Dendritic cell treated with granulocyte-macrophage colony-stimulating factor and Interleukin-4, amounts not matched to agents 40 ng/mL and 50 ng/mL, for 4 days (primary cell): ENCODE results near the gene ACSS3.

Experiments used
- H3K27ac Mint-ChIP-seq: one replicate; pipeline ENCODE4 v1.8.0; 2022; ENCODE audit warnings: mild to moderate bottlenecking, mixed read lengths
- H3K27me3 Mint-ChIP-seq: one replicate; pipeline ENCODE4 v1.8.0; 2022; ENCODE audit warnings: mild to moderate bottlenecking, mixed read lengths
- H3K36me3 Mint-ChIP-seq: one replicate; pipeline ENCODE4 v1.8.0; 2022; ENCODE audit warnings: low read depth, mixed read lengths
- H3K4me1 Mint-ChIP-seq: one replicate; pipeline ENCODE4 v1.8.0; 2022; ENCODE audit warnings: low read depth, mixed read lengths
- H3K4me3 Mint-ChIP-seq: one replicate; pipeline ENCODE4 v1.8.0; 2022; ENCODE audit warnings: mild to moderate bottlenecking, moderate library complexity, mixed read lengths
- H3K9me3 Mint-ChIP-seq: one replicate; pipeline ENCODE4 v1.8.0; 2022; ENCODE audit warnings: mixed read lengths
- intact Hi-C: fragments of 100-400 bp; cut with micrococcal nuclease; formaldehyde crosslinking; loops from one replicate; pipeline ENCODE4 v1.15.0; 2022

ACSS3 gene

DNA sequence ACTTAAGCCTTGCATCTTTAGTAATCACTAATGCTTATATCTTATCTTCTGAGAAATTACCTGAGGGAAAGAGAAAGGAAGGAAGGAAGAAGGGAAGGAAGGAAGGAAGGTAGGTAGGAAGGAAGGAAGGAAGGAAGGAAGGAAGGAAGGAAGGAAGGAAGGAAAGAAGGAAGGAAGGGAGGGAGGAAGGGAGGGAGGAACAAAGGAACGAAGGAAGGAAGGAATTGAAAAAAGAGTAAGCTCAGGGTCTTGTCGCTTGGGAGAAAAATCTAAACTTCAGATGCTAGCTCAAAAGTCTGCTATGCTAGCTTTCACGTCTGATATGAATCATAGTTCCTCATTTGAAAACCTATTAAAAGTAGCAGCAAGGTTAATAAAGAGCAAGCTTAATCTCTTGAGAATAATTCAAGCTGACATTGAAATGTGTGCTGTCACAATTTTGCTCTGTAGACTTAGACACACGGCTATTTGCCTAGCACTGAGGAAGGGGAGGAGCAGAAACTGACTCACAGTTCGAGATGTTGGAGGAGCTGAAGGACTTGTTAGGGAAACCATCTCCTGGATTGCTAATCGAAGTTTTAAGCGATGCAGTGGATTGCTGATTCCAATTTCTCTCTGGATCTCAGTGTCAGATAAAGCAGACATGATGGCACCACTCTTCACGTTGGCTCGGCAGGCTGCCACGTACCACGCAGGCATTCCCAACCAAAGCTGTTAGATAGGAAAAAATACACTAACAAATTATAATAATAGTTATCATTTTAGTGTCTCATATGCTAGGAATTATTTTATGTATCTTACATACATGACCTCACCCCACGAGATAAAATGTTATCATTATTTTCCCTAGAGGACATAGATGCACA is 216.7 kb downstream of the ACSS3 start:
- intact Hi-C loops, result no loop called here
- no peaks in the 10 kb centered on the region for H3K36me3 Mint-ChIP-seq
- H3K9me3 Mint-ChIP-seq, result no peaks in the 10 kb centered on the region
- no peak overlapping the region for H3K4me3 Mint-ChIP-seq
- H3K27ac Mint-ChIP-seq, result no peak overlapping the region
- no peaks in the 10 kb centered on the region for H3K4me1 Mint-ChIP-seq
- H3K27me3 Mint-ChIP-seq, result no peaks in the 10 kb centered on the region

DNA sequence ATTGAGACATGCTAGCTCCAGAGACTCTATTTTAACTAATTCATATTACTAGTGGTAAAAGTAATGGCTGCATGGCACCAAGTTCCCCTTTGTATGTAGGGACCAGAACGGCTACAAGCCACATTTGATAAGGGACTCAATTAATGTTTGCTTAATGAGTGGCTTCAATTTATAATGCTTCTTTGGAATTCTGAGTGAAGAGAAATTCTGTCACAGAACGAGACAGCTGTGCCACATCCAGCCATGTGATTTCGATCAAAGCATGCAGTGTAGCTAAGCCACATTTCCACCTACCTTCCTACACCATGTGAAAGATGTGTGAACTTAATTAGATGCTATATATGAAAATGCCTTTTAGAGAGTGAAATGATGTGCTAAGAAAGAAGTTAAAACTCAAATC is 217.4 kb downstream of the ACSS3 start:
- Mint-ChIP-seq H3K27ac (no peak overlapping the region), H3K4me3 (no peak overlapping the region), H3K9me3 (no peaks in the 10 kb centered on the region), H3K27me3 (no peaks in the 10 kb centered on the region), H3K36me3 (no peaks in the 10 kb centered on the region), H3K4me1 (no peaks in the 10 kb centered on the region)
- intact Hi-C loops, result no loop called here

DNA sequence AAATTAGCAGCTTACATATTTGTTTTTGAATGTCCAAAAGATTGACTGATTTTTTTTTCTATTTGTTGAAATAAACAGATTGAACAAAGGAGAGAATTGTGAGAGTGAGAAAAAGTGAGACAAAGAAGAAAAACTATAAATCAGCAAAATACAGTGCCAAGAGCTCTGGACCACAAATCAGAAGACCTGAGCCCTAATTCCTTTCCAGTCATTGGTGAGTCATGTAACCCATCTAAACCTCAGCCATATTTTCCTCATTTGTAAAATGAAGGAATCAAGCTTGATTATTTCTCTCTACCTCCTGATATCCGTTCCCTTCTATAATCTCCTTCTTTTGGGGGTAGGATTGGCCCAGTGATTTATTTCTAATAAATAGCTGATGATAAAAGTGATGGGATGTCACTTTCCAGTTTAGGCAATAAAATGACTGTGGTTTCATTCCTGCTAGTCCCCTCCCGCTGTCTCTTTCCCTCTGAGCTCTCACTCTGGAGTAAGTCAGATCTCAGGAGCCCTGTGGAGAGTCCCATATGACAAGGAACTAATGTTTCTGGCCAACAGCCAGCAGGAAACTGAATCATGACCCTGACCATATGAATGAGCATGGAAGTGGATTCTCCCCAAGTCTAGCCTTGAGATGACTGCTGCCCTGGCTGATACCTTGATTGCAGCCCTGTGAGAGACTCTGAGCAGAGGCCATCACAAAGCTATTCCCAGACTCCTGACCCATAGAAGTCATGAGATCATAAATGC is 218.9 kb downstream of the ACSS3 start:
- Mint-ChIP-seq H3K27me3 (no peaks in the 10 kb centered on the region), H3K4me3 (no peak overlapping the region), H3K4me1 (no peaks in the 10 kb centered on the region), H3K27ac (no peak overlapping the region), H3K36me3 (no peaks in the 10 kb centered on the region), H3K9me3 (no peaks in the 10 kb centered on the region)
- intact Hi-C loops, result no loop called here

DNA sequence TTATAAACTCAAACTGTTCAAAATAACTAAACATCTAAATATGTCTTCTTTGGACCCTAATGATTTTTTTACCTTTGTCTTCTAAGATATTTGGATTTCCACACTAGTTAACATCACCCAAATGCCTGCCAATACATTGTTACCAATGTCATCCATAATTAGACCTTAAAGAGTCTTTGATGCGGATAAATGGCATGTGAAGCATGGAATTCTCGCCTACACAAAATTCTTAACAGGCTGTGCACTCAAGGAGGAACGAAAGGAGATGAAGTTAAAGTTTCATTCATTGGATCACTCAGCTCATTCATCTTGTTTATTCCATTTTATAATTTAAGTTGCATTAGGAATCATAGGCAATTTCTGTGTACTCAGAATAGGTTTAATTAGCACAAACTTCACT is 219.7 kb downstream of the ACSS3 start:
- intact Hi-C loops, result no loop called here
- Mint-ChIP-seq H3K4me1 (no peaks in the 10 kb centered on the region), H3K27ac (no peak overlapping the region), H3K9me3 (no peaks in the 10 kb centered on the region), H3K36me3 (no peaks in the 10 kb centered on the region), H3K27me3 (no peaks in the 10 kb centered on the region), H3K4me3 (no peak overlapping the region)

DNA sequence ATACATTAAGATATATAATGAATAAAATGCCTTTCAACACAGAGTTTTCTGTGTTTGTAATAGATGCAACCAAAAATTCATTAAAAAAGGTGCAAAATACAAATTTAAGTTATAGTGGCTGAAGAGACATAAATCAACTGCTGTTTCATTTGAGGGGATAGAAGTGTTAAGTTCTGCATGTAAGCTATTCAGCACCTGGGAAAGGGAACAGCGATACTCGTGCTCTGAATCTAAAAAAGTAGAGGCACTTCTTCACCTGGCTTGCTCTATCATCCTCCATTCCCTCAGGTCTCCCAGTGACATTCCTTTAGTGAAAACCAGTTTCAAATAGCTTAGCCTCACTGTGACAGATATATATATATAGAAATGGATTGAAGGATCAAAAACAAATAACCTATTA is 222.6 kb downstream of the ACSS3 start:
- H3K27ac Mint-ChIP-seq, result no peak overlapping the region
- intact Hi-C loops, result no loop called here
- no peaks in the 10 kb centered on the region for H3K36me3 Mint-ChIP-seq
- no peaks in the 10 kb centered on the region for H3K27me3 Mint-ChIP-seq
- H3K9me3 Mint-ChIP-seq, result no peaks in the 10 kb centered on the region
- H3K4me1 Mint-ChIP-seq, result no peaks in the 10 kb centered on the region
- no peak overlapping the region for H3K4me3 Mint-ChIP-seq

DNA sequence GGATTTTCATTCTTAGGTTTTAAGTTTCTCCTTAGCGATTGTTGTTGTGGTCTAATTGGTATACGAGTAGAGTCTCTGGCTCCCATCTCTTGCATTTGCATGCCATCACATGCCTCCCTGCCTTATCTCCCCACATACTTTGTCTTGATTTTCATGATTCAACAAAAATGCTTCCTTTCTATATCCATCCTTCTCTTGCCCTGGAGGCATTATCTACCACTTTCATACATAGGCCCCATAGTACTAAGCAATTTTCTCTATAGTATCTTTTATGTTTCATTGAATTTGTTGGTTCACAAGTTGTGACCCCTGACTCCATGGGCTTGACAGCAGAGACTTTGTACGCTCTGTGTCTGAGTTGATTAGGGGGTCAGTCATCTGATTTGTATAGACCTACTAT is 226.1 kb downstream of the ACSS3 start:
- no peak overlapping the region for H3K4me3 Mint-ChIP-seq
- intact Hi-C loops, result no loop called here
- no peaks in the 10 kb centered on the region for H3K36me3 Mint-ChIP-seq
- no peaks in the 10 kb centered on the region for H3K27me3 Mint-ChIP-seq
- H3K4me1 Mint-ChIP-seq, result no peaks in the 10 kb centered on the region
- H3K27ac Mint-ChIP-seq, result no peak overlapping the region
- H3K9me3 Mint-ChIP-seq, result no peaks in the 10 kb centered on the region
